K562 (cell line): Measurements from ENCODE around the gene CNFN. TPM values are rescaled to one million over a fixed set of nuclear protein-coding genes. Genes with fewer than 3 reads are reported as not detected.

Experiments used
- ARID1B ChIP-seq: fragments of 450-650 bp; IDR thresholded peaks from 2 replicates; pipeline ENCODE4 v1.6.1; 2016; ENCODE audit warnings: antibody characterized with exemption, mild to moderate bottlenecking, inconsistent platforms
- CSDE1 ChIP-seq, 2 experiments: fragments of 450-650 bp; IDR thresholded peaks; 2 replicates each; pipeline ENCODE4 v1.6.1; 2016; ENCODE audit warnings: mild to moderate bottlenecking in 1 of 2
- RB1 ChIP-seq: fragments of 450-650 bp; IDR thresholded peaks from 2 replicates; pipeline ENCODE4 v1.6.1; 2017; ENCODE audit warnings: low read depth, mild to moderate bottlenecking
- SRSF3 ChIP-seq: fragments of 200-400 bp; formaldehyde crosslinking; IDR thresholded peaks from 2 replicates; pipeline ENCODE4 v1.6.1; 2016; ENCODE audit warnings: mild to moderate bottlenecking, low read length, moderate library complexity; ENCODE audit not compliant: insufficient read depth
- polyA plus RNA-seq, 8 experiments: library from polyadenylated mRNA; depleted of rRNA in 4 of 8; stranded (reverse) in 5 of 8; unstranded in 3 of 8; fragments of >200 nt; fragmentation: Nextera tagmentation in 2 of 8; fragmentation: Illumina TruSeq in 1 of 8; extraction: Ambion mirVana in 2 of 8; extraction: Trizol in 1 of 8; gene quantifications; 2 replicates each; pipeline versions ENCODE4 v1.2.1 to v1.2.3, GENCODE V29; 2011 to 2014; ENCODE audit warnings: inconsistent platforms in 1 of 8, missing spikeins in 1 of 8
- total RNA-seq, 7 experiments: library from RNA; depleted of rRNA in 6 of 7; stranded (reverse); fragments of >200 nt in 6 of 7; fragmentation: Illumina TruSeq in 2 of 7; extraction: Trizol in 2 of 7; gene quantifications; 2 replicates each; pipeline versions ENCODE4 v1.2.1 to v1.2.3, GENCODE V29; 2011 to 2021; ENCODE audit warnings: low replicate concordance in 1 of 7
- TF ChIP-seq, protein P1 (sequence below): fragments of 200-600 bp; sonication (generic); IDR thresholded peaks from one replicate; pipeline ENCODE4 v1.6.1; 2012; ENCODE audit warnings: mild to moderate bottlenecking, low read depth, low read length, inconsistent platforms

CNFN gene
- total and polyA plus RNA-seq, 9 of the 15 experiments (the other 6 are each of a cell fraction or from before 2014, with no cell fraction given) = 0.18 to 0.52 (median 0.27) TPM; not detected in 5

GRCh38 chr19:42380155-42380554 lies 9.9 kb downstream of the CNFN start (continued):
- TF ChIP-seq, protein P1, sequence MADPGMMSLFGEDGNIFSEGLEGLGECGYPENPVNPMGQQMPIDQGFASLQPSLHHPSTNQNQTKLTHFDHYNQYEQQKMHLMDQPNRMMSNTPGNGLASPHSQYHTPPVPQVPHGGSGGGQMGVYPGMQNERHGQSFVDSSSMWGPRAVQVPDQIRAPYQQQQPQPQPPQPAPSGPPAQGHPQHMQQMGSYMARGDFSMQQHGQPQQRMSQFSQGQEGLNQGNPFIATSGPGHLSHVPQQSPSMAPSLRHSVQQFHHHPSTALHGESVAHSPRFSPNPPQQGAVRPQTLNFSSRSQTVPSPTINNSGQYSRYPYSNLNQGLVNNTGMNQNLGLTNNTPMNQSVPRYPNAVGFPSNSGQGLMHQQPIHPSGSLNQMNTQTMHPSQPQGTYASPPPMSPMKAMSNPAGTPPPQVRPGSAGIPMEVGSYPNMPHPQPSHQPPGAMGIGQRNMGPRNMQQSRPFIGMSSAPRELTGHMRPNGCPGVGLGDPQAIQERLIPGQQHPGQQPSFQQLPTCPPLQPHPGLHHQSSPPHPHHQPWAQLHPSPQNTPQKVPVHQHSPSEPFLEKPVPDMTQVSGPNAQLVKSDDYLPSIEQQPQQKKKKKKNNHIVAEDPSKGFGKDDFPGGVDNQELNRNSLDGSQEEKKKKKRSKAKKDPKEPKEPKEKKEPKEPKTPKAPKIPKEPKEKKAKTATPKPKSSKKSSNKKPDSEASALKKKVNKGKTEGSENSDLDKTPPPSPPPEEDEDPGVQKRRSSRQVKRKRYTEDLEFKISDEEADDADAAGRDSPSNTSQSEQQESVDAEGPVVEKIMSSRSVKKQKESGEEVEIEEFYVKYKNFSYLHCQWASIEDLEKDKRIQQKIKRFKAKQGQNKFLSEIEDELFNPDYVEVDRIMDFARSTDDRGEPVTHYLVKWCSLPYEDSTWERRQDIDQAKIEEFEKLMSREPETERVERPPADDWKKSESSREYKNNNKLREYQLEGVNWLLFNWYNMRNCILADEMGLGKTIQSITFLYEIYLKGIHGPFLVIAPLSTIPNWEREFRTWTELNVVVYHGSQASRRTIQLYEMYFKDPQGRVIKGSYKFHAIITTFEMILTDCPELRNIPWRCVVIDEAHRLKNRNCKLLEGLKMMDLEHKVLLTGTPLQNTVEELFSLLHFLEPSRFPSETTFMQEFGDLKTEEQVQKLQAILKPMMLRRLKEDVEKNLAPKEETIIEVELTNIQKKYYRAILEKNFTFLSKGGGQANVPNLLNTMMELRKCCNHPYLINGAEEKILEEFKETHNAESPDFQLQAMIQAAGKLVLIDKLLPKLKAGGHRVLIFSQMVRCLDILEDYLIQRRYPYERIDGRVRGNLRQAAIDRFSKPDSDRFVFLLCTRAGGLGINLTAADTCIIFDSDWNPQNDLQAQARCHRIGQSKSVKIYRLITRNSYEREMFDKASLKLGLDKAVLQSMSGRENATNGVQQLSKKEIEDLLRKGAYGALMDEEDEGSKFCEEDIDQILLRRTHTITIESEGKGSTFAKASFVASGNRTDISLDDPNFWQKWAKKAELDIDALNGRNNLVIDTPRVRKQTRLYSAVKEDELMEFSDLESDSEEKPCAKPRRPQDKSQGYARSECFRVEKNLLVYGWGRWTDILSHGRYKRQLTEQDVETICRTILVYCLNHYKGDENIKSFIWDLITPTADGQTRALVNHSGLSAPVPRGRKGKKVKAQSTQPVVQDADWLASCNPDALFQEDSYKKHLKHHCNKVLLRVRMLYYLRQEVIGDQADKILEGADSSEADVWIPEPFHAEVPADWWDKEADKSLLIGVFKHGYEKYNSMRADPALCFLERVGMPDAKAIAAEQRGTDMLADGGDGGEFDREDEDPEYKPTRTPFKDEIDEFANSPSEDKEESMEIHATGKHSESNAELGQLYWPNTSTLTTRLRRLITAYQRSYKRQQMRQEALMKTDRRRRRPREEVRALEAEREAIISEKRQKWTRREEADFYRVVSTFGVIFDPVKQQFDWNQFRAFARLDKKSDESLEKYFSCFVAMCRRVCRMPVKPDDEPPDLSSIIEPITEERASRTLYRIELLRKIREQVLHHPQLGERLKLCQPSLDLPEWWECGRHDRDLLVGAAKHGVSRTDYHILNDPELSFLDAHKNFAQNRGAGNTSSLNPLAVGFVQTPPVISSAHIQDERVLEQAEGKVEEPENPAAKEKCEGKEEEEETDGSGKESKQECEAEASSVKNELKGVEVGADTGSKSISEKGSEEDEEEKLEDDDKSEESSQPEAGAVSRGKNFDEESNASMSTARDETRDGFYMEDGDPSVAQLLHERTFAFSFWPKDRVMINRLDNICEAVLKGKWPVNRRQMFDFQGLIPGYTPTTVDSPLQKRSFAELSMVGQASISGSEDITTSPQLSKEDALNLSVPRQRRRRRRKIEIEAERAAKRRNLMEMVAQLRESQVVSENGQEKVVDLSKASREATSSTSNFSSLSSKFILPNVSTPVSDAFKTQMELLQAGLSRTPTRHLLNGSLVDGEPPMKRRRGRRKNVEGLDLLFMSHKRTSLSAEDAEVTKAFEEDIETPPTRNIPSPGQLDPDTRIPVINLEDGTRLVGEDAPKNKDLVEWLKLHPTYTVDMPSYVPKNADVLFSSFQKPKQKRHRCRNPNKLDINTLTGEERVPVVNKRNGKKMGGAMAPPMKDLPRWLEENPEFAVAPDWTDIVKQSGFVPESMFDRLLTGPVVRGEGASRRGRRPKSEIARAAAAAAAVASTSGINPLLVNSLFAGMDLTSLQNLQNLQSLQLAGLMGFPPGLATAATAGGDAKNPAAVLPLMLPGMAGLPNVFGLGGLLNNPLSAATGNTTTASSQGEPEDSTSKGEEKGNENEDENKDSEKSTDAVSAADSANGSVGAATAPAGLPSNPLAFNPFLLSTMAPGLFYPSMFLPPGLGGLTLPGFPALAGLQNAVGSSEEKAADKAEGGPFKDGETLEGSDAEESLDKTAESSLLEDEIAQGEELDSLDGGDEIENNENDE = no peak
- no peak for TF ChIP-seq SRSF3
- no peak for TF ChIP-seq ARID1B
- TF ChIP-seq RB1 = no peak
- TF ChIP-seq CSDE1 (IDR thresholded peaks at IDR 0.05) = no peak
